HG02588 (cell line): ENCODE measurements around the gene ATIC.

Experiments used
- ATAC-seq: cut with Tn5 transposase; IDR thresholded peaks from one replicate; pipeline ENCODE4 v1.9.1; 2021; ENCODE audit warnings: mild to moderate bottlenecking, moderate library complexity; ENCODE audit not compliant: unreplicated experiment

The ATIC gene

DNA sequence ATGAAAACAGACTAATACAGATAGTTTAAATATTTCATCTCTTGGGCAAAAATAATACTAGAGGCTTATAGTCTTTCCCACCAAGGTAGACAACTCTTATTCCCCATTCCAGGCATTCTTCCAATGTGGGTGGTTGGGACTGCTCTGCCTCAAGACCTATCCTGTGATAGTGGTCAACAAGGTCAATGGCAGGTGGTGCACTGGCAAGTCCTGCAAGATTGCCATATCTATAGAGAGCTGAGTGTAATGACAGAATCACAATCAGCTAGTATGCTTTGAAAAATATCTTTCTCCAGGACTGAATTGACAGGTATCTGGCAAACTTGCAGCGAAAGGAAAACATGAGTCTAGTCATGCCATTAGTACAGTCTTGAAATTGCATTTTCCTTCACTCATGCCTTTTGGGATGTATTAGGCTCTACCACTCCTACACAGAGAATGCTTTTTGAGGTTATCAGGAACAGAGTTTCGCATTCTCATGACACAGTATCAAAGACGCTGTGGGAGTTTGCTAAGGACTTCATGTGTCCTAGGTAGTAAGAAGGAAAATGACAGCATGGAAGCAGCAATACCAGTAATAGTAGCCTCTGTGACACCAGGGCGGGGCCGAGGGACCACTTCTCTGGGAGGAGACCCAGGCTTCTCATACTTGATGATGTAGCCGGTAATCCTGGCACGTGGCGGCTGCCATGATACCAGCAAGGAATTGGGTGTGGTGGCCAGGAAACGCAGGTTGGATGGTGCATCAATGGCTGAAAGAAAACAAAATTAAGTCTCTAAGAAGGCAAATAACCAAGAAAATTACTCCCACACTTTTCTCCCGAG lies 63.0 kb downstream of the ATIC start:
- no peak for ATAC-seq

DNA sequence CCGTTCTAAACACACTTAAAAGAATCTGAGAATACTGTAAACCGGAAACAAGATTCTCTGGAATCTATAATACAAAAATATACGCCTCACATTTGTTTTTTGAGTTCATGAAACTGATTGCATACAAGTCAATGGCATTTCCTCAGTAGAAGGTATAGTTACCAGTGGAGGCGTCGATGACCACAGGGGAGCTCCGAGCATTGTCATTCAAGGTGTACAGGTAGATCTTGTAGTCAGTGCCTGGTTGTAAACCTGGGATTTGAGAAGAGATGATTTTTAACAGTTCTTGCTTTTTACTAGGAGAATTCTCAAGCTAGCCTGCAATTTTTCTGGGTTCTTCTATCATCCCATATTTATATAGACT lies 63.6 kb downstream of the ATIC start:
- no peak for ATAC-seq

DNA sequence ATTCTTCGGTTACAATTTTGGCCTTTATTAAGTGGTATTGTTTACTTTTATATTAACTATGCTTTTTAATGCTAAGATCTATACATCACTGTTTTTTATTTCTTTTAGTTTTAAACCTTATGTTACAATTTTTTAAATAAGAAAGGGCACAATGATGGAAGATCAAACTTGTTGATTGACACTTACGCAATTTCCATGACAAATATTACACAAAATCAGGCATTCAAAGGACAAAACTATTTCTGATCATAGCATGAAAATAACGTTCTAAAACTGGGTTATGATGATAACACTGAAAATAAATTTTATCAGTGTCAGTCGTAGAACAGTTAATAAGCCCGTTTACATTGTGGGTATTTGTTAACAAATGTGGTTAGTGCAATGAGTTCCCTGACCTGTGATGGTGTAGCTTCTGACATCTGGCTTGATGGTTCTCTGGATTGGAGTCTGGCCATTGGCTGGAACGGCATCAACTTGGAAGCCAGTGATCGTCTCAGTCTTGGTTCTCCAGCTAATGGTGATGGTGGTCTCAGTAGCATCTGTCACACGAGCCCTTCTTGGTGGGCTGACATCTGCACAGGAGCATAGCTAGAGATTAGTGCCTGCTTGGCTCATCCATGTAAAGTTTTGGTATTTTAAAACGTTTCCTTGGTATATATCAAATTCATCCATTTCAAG lies 64.4 kb downstream of the ATIC start:
- ATAC-seq, result no peak

DNA sequence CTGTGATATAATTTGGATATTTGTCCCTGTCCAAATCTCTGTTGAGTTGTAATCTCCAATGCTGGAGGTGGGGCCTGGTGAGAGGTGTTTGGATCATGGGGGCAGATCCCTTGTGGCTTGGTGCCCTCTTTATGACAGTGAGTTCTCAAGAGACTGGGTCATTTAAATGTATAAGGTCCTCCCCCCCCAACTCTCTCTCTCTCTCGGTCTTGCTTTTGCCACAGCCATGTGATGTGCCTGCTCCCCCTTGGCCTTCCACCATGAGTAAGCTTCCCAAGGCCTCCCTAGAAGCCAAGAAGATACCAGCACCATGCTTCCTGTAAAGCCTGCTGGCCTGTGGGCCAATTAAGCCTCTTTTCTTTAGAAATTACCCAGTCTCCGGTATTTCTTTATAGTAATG lies 65.4 kb downstream of the ATIC start:
- no peak for ATAC-seq

DNA sequence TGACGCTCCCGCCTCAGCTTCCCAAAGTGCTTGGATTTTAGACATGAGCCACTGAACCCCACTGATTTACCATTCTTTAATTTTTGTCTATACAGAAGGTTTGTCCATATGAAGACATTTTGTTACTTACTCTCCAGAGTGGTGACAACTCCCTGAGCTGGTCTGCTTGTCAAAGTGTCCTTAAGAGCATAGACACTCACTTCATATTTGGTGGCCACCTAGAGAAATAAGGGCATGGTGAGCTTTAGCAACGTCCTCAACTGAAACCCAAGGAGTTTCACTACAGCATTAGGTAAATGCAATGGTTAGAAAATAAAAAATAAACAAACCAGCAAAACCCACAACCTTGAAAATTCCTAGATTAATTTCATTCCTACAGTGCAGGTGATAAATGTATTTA lies 66.2 kb downstream of the ATIC start:
- ATAC-seq, result no peak

DNA sequence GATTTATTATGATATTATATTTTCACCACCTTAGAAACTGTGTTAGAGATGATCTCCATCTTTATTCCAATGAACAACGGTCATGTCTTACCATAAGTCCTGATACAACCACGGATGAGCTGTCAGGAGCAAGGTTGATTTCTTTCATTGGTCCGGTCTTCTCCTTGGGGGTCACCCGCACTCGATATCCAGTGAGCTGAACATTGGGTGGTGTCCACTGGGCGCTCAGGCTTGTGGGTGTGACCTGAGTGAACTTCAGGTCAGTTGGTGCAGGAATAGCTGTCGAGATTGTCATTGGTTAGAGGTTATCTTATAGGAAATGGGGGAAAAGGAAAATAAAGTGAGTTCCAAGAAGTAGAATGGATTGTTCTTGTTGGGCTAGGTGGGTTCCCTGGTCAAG lies 67.2 kb downstream of the ATIC start:
- no peak for ATAC-seq

DNA sequence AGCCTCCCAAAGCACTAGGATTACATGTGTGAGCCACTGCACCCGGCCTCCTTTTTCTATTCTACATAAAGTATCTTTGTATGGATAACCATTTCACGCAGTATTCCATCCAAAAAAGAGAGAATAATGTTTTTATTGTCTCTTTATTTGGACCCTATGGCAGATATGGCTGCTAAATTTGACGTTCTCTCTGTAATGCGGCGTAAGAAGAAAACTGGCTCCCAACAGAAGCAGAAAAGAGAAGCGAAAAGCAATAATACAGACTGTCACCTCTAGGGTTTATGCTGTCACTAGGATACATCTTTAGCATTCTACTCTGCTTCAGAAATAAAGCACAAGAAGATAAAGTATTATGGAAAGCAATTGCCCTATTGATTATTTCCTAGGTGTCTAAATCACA lies 68.1 kb downstream of the ATIC start:
- ATAC-seq, result no peak

DNA sequence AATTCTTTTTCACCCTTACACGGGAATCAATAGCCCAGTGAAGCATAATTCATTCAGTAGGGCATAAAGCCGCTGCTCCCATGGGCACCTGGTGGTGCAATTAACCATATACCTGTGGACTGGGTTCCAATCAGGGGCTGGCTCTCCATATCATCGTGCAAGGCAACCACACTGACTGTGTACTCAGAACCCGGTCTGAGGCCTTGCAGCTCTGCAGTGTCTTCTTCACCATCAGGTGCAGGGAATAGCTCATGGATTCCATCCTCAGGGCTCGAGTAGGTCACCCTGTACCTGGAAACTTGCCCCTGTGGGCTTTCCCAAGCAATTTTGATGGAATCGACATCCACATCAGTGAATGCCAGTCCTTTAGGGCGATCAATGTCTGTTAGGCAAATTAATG lies 68.8 kb downstream of the ATIC start:
- ATAC-seq, result no peak

DNA sequence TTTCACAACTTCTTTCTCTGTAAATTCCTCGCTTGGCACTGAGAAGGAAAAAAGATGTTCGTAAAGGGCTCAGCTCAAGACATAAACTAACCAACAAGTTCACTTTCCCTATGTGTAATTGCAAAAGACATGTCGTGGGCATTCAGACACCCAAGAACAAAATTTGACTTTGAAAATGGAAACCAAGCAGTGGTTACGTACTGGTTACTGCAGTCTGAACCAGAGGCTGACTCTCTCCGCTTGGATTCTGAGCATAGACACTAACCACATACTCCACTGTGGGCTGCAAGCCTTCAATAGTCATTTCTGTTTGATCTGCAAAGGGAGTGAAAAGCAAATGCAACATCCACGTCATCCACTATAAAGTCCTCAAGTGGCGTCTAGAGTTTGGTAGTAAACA lies 70.2 kb downstream of the ATIC start:
- no peak for ATAC-seq

DNA sequence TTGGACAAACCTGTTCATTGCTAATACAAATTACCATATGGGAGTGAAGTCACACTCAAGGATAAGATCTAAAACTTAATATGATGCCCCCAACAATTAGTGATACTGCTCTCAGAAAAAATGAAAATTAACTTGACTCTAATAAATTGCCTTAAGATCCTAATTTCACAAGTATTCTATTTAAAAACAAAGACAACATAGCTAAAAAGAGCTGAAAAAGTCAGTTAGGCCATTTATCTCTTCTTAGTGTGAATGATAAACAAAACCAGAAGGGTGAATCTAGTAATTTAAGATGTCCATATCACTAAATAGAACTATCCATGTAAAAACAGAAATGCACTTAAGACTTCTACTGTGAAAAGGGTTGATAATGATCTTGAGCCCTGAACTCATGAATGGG lies 70.6 kb downstream of the ATIC start:
- ATAC-seq, result no peak

DNA sequence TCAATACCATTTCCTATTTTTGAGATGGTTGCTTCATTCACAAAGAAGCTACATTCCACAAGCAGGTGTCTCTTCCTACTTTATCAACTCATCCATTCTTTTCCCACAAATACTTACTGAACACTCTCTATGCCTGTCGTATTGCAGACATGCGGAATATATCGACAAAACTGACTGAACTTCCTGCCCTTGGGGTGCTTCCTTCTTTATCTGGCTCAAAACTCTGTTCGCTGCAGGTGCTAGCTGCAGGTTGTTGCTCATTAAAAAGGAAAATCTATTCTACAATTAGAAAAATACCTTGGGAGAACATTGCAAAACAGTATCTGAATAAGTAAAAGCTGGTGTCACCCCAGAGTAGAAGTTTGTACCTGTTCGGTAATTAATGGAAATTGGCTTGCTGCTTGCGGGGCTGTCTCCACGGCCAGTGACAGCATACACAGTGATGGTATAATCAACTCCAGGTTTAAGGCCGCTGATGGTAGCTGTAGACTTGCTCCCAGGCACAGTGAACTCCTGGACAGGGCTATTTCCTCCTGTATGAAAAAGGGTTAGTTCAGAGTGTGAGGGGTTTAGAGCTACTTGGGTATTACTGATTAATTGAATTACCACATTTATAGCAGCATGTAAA lies 71.9 kb downstream of the ATIC start:
- no peak for ATAC-seq

DNA sequence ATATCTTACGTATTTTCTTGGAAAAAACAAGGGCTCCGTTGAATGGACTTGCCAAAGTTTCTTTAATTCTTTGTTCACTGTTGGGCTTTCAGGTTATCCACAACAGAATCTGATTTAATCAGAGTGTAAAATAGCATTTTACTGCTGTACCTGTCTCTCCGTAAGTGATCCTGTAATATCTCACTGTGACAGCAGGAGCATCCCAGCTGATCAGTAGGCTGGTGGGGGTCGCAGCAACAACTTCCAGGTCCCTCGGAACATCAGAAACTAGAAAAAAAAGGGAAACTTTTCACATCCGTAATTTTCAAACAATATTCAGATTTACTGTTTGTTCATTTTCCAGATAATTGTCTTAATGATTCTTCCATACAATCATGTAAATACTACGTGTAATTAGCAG lies 72.9 kb downstream of the ATIC start:
- ATAC-seq, result no peak

DNA sequence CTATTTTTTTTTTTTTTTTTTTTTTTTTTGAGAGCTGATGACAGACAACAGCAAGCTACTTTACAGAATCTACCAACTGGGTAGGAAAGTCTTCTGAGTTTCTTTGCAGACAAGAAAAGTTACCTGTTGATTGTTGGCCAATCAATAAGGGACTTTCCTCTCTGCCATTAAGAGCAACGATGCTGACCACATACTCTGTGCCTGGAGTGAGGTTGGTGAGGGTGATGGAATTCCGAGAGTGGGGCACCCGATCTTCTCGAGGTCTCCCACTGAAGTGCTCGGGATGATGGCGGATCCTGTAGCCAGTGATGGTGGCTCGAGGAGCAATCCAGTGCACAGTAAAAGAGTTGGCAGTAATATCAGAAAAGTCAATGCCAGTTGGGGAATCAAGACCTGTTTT lies 74.7 kb downstream of the ATIC start:
- ATAC-seq, result no peak

DNA sequence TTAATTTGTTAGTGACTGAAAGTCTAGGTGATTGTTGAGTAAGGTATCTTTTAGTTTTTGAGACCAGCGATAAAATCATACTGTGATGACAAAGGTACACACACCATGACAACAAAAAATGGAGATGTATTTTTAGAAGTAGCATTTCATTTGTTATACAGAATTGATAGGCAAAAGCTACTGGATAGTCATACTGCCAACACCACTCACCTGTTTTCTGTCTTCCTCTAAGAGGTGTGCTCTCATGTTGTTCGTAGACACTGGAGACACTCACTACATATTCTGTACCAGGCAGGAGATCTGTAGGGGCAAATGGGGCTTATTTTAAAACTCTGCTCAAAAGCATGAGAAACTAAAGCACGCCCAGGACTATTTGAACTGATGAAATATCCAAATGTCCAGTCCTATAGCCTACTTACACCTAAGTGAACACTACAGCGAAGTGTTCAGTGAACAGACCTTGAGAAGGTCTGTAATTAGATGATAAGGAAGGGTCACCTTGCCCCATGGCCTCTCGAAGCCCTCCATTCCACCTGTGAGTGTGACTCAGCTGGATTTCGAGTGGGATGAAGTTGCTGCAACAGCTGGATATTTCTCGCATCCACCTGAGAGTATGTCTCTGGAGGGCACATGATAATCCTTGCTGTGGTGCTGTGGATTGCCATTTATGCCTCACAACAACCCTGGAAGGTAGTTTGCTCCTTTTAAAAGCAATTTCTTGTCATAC lies 76.3 kb downstream of the ATIC start:
- no peak for ATAC-seq

DNA sequence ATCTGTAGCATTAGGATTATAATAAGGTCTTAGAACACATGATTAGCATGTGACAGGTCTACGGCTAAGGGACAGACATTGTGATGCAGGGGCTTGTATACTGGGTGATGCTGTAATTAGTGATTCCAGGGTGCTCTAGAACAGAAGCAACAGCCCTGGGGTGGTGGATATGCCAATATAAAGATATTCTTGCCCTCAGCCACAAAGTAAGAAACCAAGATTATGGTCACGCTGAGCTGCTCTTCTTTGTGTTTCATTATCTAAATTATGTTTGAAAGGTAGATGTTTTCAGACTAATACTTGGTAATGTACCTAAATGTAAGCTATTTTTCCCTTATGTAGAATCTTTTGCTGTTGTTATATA lies 78.7 kb downstream of the ATIC start:
- no peak for ATAC-seq

DNA sequence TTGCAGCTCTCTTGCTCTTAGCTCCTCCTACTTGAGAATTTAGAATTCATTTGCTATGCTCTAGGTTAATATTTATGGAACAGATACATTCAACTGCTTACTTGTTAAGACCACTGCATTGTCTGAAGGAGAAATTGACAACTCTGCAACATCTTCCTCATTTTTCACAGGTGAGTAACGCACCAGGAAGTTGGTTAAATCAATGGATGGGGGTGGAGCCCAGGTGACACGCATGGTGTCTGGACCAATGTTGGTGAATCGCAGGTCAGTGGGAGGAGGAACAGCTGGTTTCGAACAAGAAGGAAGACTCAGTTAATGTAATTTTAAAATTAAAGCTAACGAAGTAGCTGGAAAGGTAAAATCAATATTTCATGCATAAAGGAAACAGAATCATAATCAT lies 79.7 kb downstream of the ATIC start:
- no peak for ATAC-seq

DNA sequence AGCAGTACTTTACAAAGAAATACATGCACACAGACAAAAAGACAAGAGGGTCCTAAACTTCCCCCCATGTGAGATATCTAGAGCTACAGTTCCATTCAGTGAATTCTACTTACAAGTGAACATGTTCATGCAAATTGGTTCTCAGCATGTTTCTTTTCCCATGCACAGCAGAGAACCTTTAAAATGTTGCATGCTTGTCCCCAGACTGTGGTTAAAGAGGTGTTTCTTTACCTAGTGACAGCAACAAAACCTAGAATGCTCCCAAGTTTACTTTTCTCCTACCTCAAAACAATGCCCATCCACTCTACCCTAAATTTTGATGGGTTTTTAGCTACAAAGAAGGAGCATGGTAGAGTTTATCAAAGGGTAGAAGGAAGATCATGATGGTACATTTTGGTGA lies 80.3 kb downstream of the ATIC start:
- ATAC-seq, result no peak

DNA sequence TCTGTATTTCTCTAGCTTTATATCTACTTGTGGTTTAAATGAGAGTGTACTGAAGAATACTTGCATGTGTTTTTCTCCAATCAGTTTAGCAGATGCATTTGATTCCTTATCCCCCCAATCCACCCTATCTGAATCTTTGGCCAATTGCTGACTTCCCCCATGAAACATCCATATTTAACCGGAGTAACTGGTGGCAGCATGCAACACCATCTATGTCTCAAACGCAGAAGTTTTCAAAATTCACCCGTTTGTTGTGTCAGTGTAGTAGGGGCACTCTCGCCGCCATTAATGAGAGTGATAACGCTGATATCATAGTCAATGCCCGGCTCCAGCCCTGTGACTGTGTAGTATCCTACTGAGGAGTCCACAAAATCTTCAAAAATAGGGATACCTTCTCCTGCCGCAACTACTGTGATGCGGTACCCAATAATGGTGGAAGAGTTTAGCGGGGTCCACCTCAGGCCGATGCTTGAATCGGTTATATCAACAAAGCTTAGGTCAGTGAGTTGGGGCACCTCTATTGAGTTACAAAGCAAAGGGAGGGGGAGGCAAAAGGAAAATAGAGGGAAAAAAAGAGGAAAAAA lies 80.9 kb downstream of the ATIC start:
- ATAC-seq, result no peak

DNA sequence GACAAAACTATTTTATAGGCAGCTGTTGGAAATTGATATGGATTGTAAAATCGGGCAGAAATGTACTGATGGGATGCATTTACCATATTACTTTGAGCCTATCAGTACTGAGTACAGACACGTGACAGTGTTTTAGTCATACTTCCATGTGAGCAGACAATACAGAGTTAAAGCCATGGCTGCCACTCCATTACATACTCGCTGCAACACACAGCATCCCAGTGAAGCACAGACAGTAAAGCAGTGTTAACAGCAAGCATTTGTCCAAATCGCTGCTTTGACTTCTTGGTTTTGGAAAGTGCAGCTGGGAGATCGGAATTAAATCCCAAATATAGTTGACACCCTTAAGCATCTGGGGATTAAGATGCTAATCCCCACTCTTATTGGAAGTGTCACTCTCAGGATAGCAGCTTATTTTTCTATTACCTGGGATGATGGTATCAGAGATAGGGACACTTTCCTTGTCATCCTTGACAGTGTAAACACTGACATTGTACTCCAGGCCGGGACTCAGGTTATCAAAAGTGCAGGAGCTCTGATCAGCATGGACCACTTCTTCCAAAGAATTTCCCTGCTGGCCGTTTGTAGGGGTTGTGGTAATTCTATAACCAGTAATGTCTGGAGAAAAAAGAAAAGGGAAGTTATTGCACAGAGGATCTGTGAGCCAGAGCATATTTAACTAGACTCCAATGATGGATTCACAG lies 82.4 kb downstream of the ATIC start:
- ATAC-seq, result no peak

DNA sequence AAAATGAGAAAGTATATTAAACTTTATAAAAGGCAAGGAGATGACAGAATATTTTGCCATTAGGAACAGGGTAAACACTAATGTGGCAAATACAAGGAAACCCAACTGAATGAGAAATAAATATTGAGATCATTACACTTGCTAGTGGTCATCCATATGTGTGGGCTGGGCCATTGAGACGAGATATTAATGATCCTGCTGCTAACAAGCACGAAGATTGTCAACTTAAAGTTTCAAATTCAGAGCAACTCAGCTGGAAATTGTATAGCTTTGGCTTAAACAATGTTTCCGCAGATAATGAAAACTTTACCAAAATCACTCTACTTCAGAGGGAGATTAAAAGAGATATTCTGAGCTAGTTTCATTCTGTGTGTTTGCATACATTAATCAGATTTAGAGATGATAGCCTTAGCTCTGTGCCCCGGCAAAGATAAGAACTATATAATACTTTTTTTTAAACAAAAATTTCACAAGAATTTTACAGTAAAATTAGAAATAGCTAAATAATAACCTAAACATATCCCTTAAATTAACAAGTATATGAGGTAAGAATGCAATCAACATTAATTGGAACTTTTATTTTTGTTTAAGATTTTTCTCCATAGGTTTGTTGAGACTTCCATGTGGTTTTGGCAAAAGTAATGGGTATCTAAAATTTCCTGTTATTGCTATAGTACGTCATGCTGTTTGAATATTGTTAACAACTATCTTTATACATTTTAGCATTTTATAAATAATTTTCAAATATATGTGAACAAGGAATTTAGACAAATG lies 84.0 kb downstream of the ATIC start:
- no peak for ATAC-seq
